GM18951 (cell line): Measurements from ENCODE around the gene PIP4K2A.

Experiments used
- POLR2A ChIP-seq: IDR thresholded peaks from 4 replicates; pipeline ENCODE4 v1.6.1; 2011; ENCODE audit warnings: mild to moderate bottlenecking; ENCODE audit not compliant: insufficient read length, insufficient read depth; ENCODE audit errors: extremely low read depth
- in situ Hi-C: fragments of 300-500 bp; cut with MboI; formaldehyde crosslinking; loops from one replicate; pipeline ENCODE4 v1.12.0; 2022; ENCODE audit warnings: low sequenced_read_pairs, mixed read lengths, inconsistent platforms; ENCODE audit not compliant: unreplicated experiment

The PIP4K2A gene

GRCh38 chr10:22619101-22619500 lies 95.3 kb downstream of the PIP4K2A start:
- in situ Hi-C loops, result no loop called here
- TF ChIP-seq POLR2A, result no peak

DNA sequence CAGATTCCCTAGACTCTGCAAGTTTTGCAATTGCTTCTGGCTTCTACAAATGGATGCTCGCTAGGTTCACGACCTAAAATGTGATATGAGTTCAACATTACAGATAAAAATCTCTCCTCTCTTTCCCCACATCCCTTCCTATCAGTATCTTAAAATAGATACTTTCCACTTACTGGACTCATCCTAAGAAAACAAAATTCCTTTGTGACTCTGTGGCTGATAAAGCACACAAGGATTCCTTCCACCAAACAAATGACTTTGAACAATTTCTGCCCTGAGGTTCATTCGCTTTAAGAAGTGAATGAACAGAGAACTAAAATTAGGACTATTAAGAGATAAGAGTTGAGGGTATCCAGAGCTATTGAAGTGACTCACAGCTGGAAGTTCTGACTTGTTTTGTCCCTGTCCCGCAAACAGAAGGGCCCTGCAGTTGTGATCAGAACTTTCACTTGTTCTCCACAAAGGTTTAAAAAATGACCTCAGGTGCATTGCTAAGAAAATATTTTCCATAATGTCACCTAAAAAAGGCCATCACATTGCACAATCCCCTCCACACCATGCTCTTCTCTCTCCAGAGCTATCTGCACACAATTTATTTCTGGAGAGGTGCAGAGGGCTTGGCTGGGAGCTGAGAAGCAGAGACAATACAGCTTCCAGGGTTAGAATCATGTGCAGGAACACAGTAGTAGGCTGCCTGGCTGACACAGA lies 96.1 kb downstream of the PIP4K2A start:
- in situ Hi-C loops, result no loop called here
- no peak for TF ChIP-seq POLR2A

GRCh38 chr10:22617516-22617915 lies 96.9 kb downstream of the PIP4K2A start:
- in situ Hi-C loops, result no loop called here
- TF ChIP-seq POLR2A, result no peak

DNA sequence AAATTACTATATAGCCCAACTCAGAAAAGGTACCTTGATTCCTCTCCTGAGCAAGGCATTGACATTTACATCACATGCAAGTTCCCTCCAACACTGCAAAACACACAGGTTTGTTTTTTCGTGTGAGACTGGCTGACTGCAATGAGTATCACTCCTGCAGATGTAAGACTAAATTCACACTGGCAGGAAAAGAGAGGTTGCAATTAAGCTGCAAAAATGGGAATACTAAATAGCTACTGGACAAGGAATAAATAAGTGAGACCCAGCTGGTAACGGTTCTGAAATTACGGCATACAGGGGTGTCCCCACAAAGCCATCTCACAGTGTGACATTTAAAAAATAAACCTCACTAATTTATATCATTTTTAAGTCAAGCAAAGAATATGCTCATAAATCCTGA lies 97.3 kb downstream of the PIP4K2A start:
- in situ Hi-C loops, result no loop called here
- TF ChIP-seq POLR2A, result no peak

- TF ChIP-seq POLR2A, result peak; percentile 15
- in situ Hi-C loops, result no loop called here
Observed at GRCh38 chr10:22615819-22616499, 98.4 kb downstream of the PIP4K2A start.

DNA sequence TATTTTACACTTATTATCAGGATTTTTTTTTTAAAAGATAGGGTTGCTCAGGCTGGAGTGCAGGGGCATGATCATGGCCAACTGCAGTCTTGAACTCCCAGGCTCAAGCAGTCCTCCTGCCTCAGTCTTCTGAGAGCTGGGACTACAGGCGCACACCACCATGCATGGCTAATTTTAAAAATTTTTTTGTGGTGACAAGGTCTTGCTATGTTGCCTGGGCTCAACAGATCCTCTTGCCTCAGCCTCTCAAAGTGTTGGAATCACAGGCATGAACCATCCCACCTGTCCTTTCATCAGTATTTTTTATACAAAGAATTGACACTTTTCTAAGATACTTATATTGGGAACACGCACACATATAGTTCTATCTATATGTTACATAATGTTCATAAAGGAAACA lies 99.3 kb downstream of the PIP4K2A start:
- TF ChIP-seq POLR2A, result no peak
- in situ Hi-C loops, result no loop called here

- TF ChIP-seq POLR2A, result no peak
- in situ Hi-C loops, result no loop called here
Observed at GRCh38 chr10:22613011-22613410, 101.4 kb downstream of the PIP4K2A start.

- no peak for TF ChIP-seq POLR2A
- in situ Hi-C loops, result no loop called here
Observed at GRCh38 chr10:22612318-22612717, 102.1 kb downstream of the PIP4K2A start.

GRCh38 chr10:22611425-22612115 lies 102.8 kb downstream of the PIP4K2A start:
- TF ChIP-seq POLR2A, result no peak
- in situ Hi-C loops, result no loop called here

GRCh38 chr10:22610610-22611009 lies 103.8 kb downstream of the PIP4K2A start:
- in situ Hi-C loops, result no loop called here
- TF ChIP-seq POLR2A, result no peak

- TF ChIP-seq POLR2A, result no peak
Observed at GRCh38 chr10:22609719-22610465, 104.5 kb downstream of the PIP4K2A start.

DNA sequence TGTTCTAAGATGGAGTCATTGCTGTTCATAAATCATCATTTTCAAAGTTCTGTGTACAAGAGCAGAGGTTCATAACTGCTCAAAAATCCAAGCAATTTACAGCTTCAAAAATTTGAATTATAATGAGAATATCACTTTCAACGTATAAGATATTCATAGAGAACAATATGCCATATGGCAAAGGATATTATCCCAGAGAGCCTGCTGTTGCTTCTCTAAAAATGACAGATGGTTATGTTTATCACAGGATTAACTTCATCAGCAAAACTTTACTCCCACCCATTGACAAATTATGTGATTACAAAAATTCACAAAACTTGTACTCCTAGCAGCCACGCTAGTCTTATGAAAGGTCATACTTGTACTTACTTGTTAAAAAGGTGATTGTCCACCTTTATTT lies 105.1 kb downstream of the PIP4K2A start:
- in situ Hi-C loops, result no loop called here

More at GRCh38 chr10:22609719-22610465, 104.5 kb downstream of the PIP4K2A start:
- in situ Hi-C loops, result no loop called here

DNA sequence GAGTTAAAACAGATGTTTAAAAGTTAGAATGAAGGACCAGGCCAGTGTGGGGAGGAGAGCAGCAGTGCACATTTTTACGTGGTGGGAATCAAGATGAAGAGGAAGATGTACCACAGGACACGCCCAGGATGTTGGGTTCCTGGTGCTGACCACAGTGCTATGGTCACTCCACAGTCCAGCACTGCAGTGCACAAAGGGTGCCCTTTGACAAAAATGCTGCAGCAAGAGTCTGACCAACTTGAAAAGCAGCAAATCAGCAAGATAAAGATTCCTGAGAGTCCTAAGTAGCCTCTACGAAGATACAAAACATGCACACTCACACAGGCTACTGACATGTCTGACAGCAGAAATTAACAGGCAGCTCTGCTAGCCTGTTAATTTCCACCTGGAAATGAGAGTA lies 107.1 kb downstream of the PIP4K2A start:
- TF ChIP-seq POLR2A, result no peak
- in situ Hi-C loops, result no loop called here

More for the DNA sequence above, 105.1 kb downstream of the PIP4K2A start:
- no peak for TF ChIP-seq POLR2A
